HEK293 (cell line): ENCODE measurements around the gene CORO2B.

ENCODE experiments used
- YY1 ChIP-seq: fragments of 450-650 bp; formaldehyde crosslinking; IDR thresholded peaks from 2 replicates; pipeline ENCODE4 v1.5.1; 2018; ENCODE audit warnings: missing biosample characterization, missing genetic modification characterization
- ZBTB20 ChIP-seq: fragments of 450-650 bp; formaldehyde crosslinking; IDR thresholded peaks from 2 replicates; pipeline ENCODE4 v1.5.1; 2016; ENCODE audit warnings: missing biosample characterization, missing genetic modification characterization
- ZNF416 ChIP-seq: fragments of 450-650 bp; formaldehyde crosslinking; IDR thresholded peaks from 2 replicates; pipeline ENCODE4 v1.5.1; 2016; ENCODE audit warnings: missing biosample characterization, missing genetic modification characterization
- ZNF433 ChIP-seq: fragments of 450-650 bp; formaldehyde crosslinking; IDR thresholded peaks from 2 replicates; pipeline ENCODE4 v1.5.1; 2016; ENCODE audit warnings: missing biosample characterization, missing genetic modification characterization, low read depth
- ZNF529 ChIP-seq: fragments of 450-650 bp; formaldehyde crosslinking; IDR thresholded peaks from 2 replicates; pipeline ENCODE4 v1.5.1; 2017; ENCODE audit warnings: missing genetic modification characterization, missing biosample characterization; ENCODE audit not compliant: insufficient replicate concordance
- ZNF677 ChIP-seq: fragments of 450-650 bp; IDR thresholded peaks from 2 replicates; pipeline ENCODE4 v1.5.0; 2018; ENCODE audit warnings: missing biosample characterization, mild to moderate bottlenecking, missing genetic modification characterization, moderate library complexity
- ZNF747 ChIP-seq: fragments of 450-650 bp; formaldehyde crosslinking; IDR thresholded peaks from 2 replicates; pipeline ENCODE4 v1.5.1; 2016; ENCODE audit warnings: missing biosample characterization, missing genetic modification characterization
- TF ChIP-seq, protein P1 (sequence below): fragments of 450-650 bp; formaldehyde crosslinking; IDR thresholded peaks from 2 replicates; pipeline ENCODE4 v1.5.1; 2016; ENCODE audit warnings: missing biosample characterization, missing genetic modification characterization, low read depth
- TF ChIP-seq, protein P2 (sequence below): fragments of 450-650 bp; formaldehyde crosslinking; IDR thresholded peaks from 2 replicates; pipeline ENCODE4 v1.5.1; 2016; ENCODE audit warnings: missing biosample characterization, missing genetic modification characterization
- TF ChIP-seq, protein P3 (sequence below): fragments of 450-650 bp; formaldehyde crosslinking; IDR thresholded peaks from 2 replicates; pipeline ENCODE4 v1.5.1; 2016; ENCODE audit warnings: missing biosample characterization, missing genetic modification characterization
- TF ChIP-seq, protein P4 (sequence below): sonication (generic); formaldehyde crosslinking; IDR thresholded peaks from 2 replicates; pipeline ENCODE4 v1.8.1; 2022; ENCODE audit warnings: mild to moderate bottlenecking, moderate library complexity, missing genetic modification reagents
- TF ChIP-seq, protein P5 (sequence below): fragments of 450-650 bp; formaldehyde crosslinking; IDR thresholded peaks from 2 replicates; pipeline ENCODE4 v1.5.1; 2016; ENCODE audit warnings: missing biosample characterization, missing genetic modification characterization
- TF ChIP-seq, protein P6 (sequence below): fragments of 450-650 bp; formaldehyde crosslinking; IDR thresholded peaks from 2 replicates; pipeline ENCODE4 v1.5.1; 2016; ENCODE audit warnings: missing biosample characterization, missing genetic modification characterization, borderline replicate concordance
- TF ChIP-seq, protein P7 (sequence below): fragments of 450-650 bp; formaldehyde crosslinking; IDR thresholded peaks from 2 replicates; pipeline ENCODE4 v1.5.1; 2016; ENCODE audit warnings: missing biosample characterization, missing genetic modification characterization

DNA sequence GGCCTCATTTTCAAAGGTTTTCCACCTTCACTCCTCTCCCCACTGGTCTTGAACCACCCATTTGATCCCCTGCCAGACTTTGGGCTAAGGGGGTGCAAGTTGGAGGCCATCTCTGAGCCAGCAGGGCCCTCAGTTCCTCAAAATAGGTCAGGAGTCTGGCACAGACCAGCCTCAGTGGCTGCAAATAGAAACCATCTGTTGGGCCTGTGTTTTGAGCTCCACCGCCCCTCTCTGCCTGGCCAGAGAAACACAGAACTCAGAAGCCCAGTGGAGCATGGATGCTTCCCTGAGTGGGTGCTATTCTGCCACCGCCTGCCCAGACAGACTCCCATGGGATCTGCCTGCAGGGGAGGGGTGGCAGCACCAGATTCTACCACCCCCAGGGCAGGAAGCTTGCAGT lies 56.3 kb downstream of the CORO2B start:
- TF ChIP-seq, protein P1, sequence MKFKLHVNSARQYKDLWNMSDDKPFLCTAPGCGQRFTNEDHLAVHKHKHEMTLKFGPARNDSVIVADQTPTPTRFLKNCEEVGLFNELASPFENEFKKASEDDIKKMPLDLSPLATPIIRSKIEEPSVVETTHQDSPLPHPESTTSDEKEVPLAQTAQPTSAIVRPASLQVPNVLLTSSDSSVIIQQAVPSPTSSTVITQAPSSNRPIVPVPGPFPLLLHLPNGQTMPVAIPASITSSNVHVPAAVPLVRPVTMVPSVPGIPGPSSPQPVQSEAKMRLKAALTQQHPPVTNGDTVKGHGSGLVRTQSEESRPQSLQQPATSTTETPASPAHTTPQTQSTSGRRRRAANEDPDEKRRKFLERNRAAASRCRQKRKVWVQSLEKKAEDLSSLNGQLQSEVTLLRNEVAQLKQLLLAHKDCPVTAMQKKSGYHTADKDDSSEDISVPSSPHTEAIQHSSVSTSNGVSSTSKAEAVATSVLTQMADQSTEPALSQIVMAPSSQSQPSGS: no peak
- no peak for TF ChIP-seq ZNF529 (tag by site-specific recombination)
- no peak for TF ChIP-seq ZNF433 (tag by site-specific recombination)
- TF ChIP-seq, protein P2, sequence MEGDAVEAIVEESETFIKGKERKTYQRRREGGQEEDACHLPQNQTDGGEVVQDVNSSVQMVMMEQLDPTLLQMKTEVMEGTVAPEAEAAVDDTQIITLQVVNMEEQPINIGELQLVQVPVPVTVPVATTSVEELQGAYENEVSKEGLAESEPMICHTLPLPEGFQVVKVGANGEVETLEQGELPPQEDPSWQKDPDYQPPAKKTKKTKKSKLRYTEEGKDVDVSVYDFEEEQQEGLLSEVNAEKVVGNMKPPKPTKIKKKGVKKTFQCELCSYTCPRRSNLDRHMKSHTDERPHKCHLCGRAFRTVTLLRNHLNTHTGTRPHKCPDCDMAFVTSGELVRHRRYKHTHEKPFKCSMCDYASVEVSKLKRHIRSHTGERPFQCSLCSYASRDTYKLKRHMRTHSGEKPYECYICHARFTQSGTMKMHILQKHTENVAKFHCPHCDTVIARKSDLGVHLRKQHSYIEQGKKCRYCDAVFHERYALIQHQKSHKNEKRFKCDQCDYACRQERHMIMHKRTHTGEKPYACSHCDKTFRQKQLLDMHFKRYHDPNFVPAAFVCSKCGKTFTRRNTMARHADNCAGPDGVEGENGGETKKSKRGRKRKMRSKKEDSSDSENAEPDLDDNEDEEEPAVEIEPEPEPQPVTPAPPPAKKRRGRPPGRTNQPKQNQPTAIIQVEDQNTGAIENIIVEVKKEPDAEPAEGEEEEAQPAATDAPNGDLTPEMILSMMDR (tag by site-specific recombination): no peak
- TF ChIP-seq, protein P3, sequence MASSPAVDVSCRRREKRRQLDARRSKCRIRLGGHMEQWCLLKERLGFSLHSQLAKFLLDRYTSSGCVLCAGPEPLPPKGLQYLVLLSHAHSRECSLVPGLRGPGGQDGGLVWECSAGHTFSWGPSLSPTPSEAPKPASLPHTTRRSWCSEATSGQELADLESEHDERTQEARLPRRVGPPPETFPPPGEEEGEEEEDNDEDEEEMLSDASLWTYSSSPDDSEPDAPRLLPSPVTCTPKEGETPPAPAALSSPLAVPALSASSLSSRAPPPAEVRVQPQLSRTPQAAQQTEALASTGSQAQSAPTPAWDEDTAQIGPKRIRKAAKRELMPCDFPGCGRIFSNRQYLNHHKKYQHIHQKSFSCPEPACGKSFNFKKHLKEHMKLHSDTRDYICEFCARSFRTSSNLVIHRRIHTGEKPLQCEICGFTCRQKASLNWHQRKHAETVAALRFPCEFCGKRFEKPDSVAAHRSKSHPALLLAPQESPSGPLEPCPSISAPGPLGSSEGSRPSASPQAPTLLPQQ (tag by site-specific recombination): no peak
- TF ChIP-seq, protein P4, sequence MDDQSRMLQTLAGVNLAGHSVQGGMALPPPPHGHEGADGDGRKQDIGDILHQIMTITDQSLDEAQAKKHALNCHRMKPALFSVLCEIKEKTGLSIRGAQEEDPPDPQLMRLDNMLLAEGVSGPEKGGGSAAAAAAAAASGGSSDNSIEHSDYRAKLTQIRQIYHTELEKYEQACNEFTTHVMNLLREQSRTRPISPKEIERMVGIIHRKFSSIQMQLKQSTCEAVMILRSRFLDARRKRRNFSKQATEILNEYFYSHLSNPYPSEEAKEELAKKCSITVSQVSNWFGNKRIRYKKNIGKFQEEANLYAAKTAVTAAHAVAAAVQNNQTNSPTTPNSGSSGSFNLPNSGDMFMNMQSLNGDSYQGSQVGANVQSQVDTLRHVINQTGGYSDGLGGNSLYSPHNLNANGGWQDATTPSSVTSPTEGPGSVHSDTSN (CRISPR knock-in tag): no peak
- TF ChIP-seq, protein P5, sequence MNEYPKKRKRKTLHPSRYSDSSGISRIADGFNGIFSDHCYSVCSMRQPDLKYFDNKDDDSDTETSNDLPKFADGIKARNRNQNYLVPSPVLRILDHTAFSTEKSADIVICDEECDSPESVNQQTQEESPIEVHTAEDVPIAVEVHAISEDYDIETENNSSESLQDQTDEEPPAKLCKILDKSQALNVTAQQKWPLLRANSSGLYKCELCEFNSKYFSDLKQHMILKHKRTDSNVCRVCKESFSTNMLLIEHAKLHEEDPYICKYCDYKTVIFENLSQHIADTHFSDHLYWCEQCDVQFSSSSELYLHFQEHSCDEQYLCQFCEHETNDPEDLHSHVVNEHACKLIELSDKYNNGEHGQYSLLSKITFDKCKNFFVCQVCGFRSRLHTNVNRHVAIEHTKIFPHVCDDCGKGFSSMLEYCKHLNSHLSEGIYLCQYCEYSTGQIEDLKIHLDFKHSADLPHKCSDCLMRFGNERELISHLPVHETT (tag by site-specific recombination): no peak
- no peak for TF ChIP-seq ZBTB20
- TF ChIP-seq, protein P6, sequence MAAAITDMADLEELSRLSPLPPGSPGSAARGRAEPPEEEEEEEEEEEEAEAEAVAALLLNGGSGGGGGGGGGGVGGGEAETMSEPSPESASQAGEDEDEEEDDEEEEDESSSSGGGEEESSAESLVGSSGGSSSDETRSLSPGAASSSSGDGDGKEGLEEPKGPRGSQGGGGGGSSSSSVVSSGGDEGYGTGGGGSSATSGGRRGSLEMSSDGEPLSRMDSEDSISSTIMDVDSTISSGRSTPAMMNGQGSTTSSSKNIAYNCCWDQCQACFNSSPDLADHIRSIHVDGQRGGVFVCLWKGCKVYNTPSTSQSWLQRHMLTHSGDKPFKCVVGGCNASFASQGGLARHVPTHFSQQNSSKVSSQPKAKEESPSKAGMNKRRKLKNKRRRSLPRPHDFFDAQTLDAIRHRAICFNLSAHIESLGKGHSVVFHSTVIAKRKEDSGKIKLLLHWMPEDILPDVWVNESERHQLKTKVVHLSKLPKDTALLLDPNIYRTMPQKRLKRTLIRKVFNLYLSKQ (tag by site-specific recombination): no peak
- TF ChIP-seq, protein P7, sequence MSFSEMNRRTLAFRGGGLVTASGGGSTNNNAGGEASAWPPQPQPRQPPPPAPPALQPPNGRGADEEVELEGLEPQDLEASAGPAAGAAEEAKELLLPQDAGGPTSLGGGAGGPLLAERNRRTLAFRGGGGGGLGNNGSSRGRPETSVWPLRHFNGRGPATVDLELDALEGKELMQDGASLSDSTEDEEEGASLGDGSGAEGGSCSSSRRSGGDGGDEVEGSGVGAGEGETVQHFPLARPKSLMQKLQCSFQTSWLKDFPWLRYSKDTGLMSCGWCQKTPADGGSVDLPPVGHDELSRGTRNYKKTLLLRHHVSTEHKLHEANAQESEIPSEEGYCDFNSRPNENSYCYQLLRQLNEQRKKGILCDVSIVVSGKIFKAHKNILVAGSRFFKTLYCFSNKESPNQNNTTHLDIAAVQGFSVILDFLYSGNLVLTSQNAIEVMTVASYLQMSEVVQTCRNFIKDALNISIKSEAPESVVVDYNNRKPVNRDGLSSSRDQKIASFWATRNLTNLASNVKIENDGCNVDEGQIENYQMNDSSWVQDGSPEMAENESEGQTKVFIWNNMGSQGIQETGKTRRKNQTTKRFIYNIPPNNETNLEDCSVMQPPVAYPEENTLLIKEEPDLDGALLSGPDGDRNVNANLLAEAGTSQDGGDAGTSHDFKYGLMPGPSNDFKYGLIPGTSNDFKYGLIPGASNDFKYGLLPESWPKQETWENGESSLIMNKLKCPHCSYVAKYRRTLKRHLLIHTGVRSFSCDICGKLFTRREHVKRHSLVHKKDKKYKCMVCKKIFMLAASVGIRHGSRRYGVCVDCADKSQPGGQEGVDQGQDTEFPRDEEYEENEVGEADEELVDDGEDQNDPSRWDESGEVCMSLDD: no peak
- no peak for TF ChIP-seq ZNF747 (tag by site-specific recombination)
- TF ChIP-seq YY1: no peak
- no peak for TF ChIP-seq ZNF416
- no peak for TF ChIP-seq ZNF677 (tag by site-specific recombination)
